NCI-H2227 (cell line): ENCODE measurements around the gene PWP2.
"Not testable (repeated sequence)": the region's sequence is repeated elsewhere in the genome, so short reads cannot be mapped to it uniquely, and the experiment has no call there.

Source experiments
- DNase-seq: peaks from one replicate; lab custom pipeline; 2025; ENCODE audit not compliant: unreplicated experiment; lab: John Stamatoyannopoulos, UW

The PWP2 gene

GRCh38 chr21:44127827-44128226, 20.6 kb downstream of the PWP2 start:
- not testable (repeated sequence) for DNase-seq

DNA sequence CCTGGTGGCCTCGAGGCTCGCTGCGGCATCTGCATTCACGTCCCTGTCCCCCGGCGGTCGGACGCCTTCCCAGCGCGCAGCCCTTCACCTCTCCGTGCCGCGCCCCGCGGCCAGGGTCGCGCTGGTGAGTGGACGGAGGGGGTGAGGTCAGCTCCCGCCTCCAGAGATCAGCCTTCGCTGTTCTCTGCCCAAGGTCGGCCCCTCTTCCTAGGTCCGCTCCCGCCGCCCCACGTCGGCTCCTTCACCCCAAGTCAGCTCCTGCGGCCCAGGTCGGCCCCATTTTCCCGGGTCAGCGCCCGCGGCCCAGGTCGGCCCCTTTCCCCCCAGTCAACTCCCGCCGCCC, 26.5 kb downstream of the PWP2 start:
- not testable (repeated sequence) for DNase-seq

- not testable (repeated sequence) for DNase-seq
Observed at GRCh38 chr21:44134732-44135131, 27.5 kb downstream of the PWP2 start.

DNA sequence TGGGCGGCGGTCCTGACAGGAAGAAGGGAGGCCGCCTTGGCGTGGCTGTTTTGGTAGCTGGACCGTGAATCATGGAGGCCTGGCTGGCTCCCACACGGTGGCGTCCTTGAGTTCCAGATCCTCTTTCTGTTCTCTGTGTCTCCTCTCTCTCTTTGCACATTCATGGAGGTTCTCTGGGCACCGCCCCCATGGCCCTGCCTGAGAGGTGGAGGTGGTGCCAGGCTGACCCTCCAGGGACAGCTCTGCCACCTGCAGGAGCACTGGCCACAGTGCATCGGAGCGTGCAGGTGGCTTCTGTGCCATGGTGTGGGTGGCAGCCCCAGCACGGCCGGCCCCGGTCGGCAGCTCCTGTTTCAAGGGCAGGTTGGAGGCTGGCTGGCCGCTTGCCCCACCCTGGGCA, 30.8 kb downstream of the PWP2 start:
- not testable (repeated sequence) for DNase-seq

- not testable (repeated sequence) for DNase-seq
Observed at GRCh38 chr21:44139787-44140551, 32.8 kb downstream of the PWP2 start.

DNA sequence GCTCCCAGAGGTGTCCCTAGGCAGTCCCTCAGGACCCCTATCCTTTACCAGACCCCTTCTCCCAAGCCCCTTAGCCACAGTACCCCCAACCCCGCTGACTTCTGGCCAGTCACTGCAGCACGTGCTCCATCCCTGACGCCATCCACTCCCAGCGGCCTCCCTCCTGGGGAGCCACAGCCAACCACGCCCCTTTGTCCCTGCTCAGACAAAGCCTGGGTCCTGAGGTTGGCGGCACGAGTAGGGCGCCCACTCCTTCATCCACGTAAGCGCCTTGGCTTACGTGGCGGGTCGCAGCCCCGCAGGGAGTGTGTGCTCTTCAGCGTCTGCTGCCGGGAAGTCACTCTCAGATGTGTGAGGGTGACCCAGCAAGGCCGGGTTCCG, 33.3 kb downstream of the PWP2 start:
- not testable (repeated sequence) for DNase-seq

DNA sequence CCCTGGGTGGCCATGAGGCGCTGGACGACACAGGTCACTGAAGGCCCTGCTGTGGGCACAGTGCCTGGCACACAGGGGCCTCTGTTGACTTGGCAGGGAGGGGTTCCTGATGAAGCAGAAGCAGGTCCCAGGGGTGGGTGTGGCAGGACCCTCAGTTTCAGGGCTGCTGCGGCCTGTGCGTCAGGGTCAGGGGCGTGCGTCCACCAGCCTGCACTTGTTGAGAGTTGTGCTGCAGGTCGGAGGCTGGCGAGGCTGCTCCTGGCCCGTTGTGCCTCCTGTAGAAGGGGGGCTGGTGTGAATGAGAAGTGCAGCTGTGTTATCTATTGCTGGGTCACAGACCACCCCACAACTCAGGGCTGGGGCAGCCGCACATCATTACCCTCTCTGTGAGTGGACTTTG, 35.3 kb downstream of the PWP2 start:
- DNase-seq, result not testable (repeated sequence)

GRCh38 chr21:44143380-44143779, 36.2 kb downstream of the PWP2 start:
- not testable (repeated sequence) for DNase-seq

DNA sequence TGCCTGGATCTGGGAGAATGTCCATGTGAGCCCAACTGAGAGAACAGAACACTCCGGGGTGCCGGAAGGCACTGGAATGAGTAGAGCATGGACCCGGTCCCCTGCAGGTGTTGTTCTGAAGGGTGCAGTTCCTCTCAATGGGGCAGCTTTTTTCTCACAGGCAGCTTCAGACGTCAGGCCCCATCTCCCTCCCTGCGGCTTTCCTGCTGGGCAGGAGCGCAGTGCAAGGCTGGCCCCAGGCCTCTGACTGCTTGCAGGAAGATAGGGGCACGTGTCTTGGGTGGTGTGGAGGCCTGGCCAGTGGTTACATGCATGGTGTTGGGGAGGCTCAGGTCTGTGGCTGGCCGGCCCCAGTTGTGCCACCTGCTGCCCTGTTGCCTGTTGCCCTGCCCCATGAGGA, 36.8 kb downstream of the PWP2 start:
- not testable (repeated sequence) for DNase-seq

DNA sequence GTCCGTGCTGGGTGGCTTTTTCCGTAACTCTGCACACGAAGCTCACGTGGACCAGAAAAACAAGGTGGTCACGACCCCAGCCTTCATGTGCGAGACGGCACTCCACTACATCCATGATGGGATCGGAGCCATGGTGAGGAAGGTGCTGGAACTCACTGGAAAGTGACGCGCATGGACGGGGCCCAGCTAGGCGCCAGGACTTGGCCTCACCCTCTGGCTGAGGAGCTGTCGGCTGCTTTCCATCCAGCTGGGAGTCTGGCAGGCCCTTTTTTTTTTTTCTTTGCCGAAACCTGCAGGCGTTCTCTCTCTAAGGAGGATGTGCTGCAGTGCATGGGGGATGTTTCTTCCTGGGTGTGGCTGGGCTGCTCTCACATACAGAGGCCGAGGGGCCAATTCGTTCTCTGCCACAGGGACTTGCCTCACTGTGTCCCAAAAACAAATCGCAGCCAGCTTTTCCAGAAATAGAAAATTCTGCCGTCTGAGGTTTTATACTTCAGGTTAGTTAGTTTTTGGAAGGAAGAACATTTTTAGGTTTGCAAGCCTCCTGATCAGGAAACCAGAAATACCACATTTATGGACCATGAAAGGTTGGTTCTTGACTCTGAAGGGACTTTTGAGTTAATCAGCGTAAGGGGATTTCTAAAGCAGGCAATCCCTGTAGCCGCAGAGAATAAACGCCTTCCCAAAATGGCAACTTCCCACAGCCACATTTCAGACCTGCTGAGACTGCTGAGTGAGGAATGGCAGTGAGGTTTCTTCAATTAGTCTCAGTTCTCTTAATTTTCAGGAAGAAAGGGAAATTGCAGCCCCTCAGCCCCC, 37.8 kb downstream of the PWP2 start:
- DNase-seq, result not testable (repeated sequence)

GRCh38 chr21:44145616-44146015, 38.4 kb downstream of the PWP2 start:
- not testable (repeated sequence) for DNase-seq

DNA sequence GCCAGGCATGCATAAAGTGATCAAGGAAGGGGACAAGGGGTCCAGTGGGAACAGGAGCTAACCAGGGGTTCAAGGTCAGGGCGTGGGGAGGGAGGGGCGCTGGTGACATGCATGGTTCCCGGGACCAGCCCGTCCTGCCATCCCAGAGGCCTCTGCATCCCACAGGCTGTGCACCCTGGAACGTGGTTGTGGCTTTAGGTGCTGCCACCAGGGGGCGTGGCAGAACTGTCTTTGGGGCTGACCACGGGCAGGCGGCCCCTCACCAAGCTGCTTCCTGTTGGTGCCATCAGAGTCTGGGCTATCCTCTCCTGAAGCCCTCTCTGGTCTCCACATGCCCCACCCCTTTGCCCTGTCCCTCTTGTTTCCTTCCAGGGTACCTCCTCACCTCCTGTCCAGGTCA, 39.9 kb downstream of the PWP2 start:
- not testable (repeated sequence) for DNase-seq

DNA sequence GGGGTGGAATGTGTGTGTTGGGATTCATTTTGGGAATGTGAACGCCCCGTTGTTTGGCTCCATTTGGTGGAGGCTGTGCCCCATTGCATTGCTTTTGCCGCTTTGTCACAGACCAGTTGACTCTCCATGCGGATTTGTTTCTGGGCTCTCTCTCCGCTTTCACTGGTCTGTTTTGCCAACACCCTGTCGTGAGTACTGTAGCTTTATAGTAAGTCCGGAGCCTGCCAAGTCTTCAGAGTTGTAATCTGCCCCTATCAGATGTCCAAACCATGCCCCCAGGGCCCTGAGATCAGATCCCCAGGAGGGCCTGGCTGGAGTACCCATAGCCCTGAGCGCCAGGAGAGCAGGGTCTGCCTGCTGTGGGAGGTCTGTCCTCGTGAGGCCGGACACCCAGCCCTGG, 43.1 kb downstream of the PWP2 start:
- not testable (repeated sequence) for DNase-seq

DNA sequence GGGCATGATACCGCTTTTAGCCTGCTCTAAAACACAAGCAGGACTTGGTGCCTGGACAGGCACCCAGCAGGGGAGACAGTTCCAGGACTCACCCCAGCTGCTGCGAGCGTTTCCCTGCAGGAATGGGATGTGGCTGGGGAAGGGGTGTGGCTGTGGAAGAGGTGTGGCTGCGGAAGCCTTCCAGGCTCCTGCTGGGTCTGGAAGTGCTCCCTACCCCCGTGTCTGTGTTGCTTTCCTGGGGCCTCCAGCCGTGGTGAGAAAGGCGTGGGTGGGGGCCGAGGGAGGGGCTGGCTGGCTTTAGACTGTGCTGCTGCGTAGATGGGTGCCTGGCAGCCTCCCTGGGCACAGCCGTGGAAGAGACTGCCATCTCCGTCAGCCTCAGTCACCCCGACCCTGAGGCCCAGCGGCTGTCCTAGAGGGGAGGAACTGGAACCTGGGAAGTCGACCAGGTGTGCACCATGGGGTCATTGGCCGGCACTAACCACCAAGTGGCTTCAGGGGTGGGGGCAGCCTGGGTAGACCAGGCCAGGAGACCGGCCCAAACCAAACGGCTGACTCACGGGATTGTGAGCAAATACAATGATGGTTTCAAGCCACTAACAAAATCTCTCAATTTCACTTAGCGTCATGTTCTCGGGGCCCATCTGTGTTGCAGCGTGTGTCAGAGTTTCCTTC, 46.2 kb downstream of the PWP2 start:
- not testable (repeated sequence) for DNase-seq

GRCh38 chr21:44153889-44154228, 46.7 kb downstream of the PWP2 start:
- not testable (repeated sequence) for DNase-seq

GRCh38 chr21:44154816-44155230, 47.6 kb downstream of the PWP2 start:
- not testable (repeated sequence) for DNase-seq

GRCh38 chr21:44155231-44155993, 48.2 kb downstream of the PWP2 start:
- DNase-seq, result not testable (repeated sequence)

GRCh38 chr21:44155994-44156380, 48.8 kb downstream of the PWP2 start:
- not testable (repeated sequence) for DNase-seq

GRCh38 chr21:44157439-44158081, 50.4 kb downstream of the PWP2 start:
- DNase-seq, result not testable (repeated sequence)

GRCh38 chr21:44158082-44158468, 50.9 kb downstream of the PWP2 start:
- not testable (repeated sequence) for DNase-seq
